Liver (tissue), 2 donors: ENCODE results near the gene PFDN2.

Source experiments
- JUND ChIP-seq, 2 donors: IDR thresholded peaks; 2 replicates each; pipeline ENCODE4 v1.6.1; 2016; ENCODE audit warnings: antibody characterized with exemption in 2 of 2
- TF ChIP-seq, protein P1 (sequence below): IDR thresholded peaks from 2 replicates; pipeline ENCODE4 v1.6.1; 2016; ENCODE audit warnings: antibody characterized with exemption
- donor health status: healthy.

DNA sequence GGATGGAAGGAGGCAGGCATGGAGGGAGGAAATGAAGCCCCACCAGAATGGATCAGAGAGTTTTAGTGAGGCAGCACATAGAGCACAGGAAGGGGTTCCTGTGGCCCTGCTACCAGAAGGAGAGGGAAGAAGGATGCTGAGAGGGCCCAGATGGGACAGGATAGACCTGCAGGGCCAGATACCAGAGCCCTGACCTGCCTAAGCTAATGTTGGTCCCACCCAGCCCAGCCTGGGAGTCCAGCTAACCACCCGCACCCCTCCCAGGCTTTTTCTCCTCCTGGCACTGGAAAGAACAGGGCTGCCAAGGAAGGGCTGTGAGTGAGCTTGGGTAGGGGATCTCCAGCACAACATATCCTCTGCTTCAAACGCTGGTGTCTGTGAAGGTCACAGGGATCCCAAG lies 35.4 kb downstream of the PFDN2 start:
- TF ChIP-seq JUND (IDR thresholded peaks at IDR 0.05) = no peak
- TF ChIP-seq, protein P1, sequence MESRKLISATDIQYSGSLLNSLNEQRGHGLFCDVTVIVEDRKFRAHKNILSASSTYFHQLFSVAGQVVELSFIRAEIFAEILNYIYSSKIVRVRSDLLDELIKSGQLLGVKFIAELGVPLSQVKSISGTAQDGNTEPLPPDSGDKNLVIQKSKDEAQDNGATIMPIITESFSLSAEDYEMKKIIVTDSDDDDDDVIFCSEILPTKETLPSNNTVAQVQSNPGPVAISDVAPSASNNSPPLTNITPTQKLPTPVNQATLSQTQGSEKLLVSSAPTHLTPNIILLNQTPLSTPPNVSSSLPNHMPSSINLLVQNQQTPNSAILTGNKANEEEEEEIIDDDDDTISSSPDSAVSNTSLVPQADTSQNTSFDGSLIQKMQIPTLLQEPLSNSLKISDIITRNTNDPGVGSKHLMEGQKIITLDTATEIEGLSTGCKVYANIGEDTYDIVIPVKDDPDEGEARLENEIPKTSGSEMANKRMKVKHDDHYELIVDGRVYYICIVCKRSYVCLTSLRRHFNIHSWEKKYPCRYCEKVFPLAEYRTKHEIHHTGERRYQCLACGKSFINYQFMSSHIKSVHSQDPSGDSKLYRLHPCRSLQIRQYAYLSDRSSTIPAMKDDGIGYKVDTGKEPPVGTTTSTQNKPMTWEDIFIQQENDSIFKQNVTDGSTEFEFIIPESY = no peak
